ENCODE results near the gene TBC1D10B. TPM values are rescaled to one million over a fixed set of nuclear protein-coding genes. Genes with fewer than 3 reads are reported as not detected.

The TBC1D10B gene
- total RNA-seq, 6 experiments from 2014 or later = 44.6 to 51.6 (median 46.3) TPM

DNA sequence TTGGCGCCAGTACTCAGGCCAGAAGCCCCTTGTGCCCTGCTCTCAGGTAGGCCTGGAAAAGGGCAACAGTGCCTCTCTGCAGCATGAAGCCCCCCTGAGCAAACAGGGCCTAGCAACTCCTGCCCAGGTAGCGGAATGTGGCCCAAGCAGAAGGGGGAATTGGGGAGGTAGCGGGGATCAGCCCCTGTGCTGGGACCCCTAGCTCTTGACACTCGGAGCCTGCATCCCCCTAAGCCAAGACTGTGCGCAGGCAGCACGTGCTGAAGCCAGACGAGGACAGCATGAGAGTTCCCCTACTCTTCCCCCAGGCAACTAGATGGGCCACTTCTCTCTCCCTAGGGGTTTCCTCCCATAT is 14.4 kb downstream of the TBC1D10B start:
- no peak for DNase-seq
- Mint-ChIP-seq H3K4me1 (ENCODE audit: low read depth) (peaks cover 51% of the 10 kb centered on the region), H3K27me3 (ENCODE audit: insufficient read depth) (peaks cover 7% of the 10 kb centered on the region), H3K9me3 (no peaks in the 10 kb centered on the region), H3K4me3 (peak overlapping the region; percentile 99), H3K36me3 (ENCODE audit: low read depth) (peaks cover 25% of the 10 kb centered on the region), H3K27ac (peak overlapping the region; percentile 97)
- no peak for TF ChIP-seq CTCF (IDR thresholded peaks at IDR 0.05)

GRCh38 chr16:30355144-30355953 is 14.9 kb downstream of the TBC1D10B start, which contains the start of gene CD2BP2:
TSS of gene CD2BP2 (minus strand) at chr16:30355308. CDS start at chr16:30354681, 627 bp downstream.
- Mint-ChIP-seq H3K27ac (peak within 1 kb of the TSS; percentile 97), H3K27me3 (ENCODE audit: insufficient read depth) (peaks cover 7% of the 10 kb centered on the region), H3K36me3 (ENCODE audit: low read depth) (peaks cover 30% of the 10 kb centered on the region), H3K4me1 (ENCODE audit: low read depth) (peaks cover 51% of the 10 kb centered on the region), H3K9me3 (no peaks in the 10 kb centered on the region), H3K4me3 (peak within 1 kb of the TSS; percentile 99)
- DNase-seq = peak; percentile 99
- no peak for TF ChIP-seq CTCF (IDR thresholded peaks at IDR 0.05)

- peaks cover 7% of the 10 kb centered on the region for H3K27me3 Mint-ChIP-seq (ENCODE audit: insufficient read depth)
- peak overlapping the region; percentile 99 for H3K4me3 Mint-ChIP-seq
- H3K4me1 Mint-ChIP-seq (ENCODE audit: low read depth) = peaks cover 51% of the 10 kb centered on the region
- H3K36me3 Mint-ChIP-seq (ENCODE audit: low read depth) = peaks cover 34% of the 10 kb centered on the region
- peak overlapping the region; percentile 97 for H3K27ac Mint-ChIP-seq
- no peaks in the 10 kb centered on the region for H3K9me3 Mint-ChIP-seq
- no peak for TF ChIP-seq CTCF (IDR thresholded peaks at IDR 0.05)
- DNase-seq = no peak
Measured at GRCh38 chr16:30354423-30355143, 15.7 kb downstream of the TBC1D10B start.

GRCh38 chr16:30353438-30354129 is 16.7 kb downstream of the TBC1D10B start:
- H3K36me3 Mint-ChIP-seq (ENCODE audit: low read depth) = peaks cover 34% of the 10 kb centered on the region
- DNase-seq = no peak
- peaks cover 51% of the 10 kb centered on the region for H3K4me1 Mint-ChIP-seq (ENCODE audit: low read depth)
- peak overlapping the region; percentile 97; the same call in 1 of the 2 replicates for H3K27ac Mint-ChIP-seq
- H3K27me3 Mint-ChIP-seq (ENCODE audit: insufficient read depth) = peaks cover 8% of the 10 kb centered on the region
- no peaks in the 10 kb centered on the region for H3K9me3 Mint-ChIP-seq
- no peak for TF ChIP-seq CTCF (IDR thresholded peaks at IDR 0.05)
- H3K4me3 Mint-ChIP-seq = peak overlapping the region; percentile 99

Data from HFFc6 (cell line).